GM12891 (cell line): ENCODE measurements around the gene CELF2.
"Not testable (repeated sequence)": the region's sequence is repeated elsewhere in the genome, so short reads cannot be mapped to it uniquely, and the experiment has no call there.

Experiments
- DNase-seq: peaks from one replicate; pipeline ENCODE4 v3.0.0; 2011; ENCODE audit warnings: low spot score; ENCODE audit not compliant: insufficient read length
- FAIRE-seq: peaks from 2 replicates; lab custom pipeline; 2011; peaks lifted over from hg19 to GRCh38; lab: Jason Lieb, UNC
- PAX5 ChIP-seq: IDR thresholded peaks from 2 replicates; pipeline ENCODE4 v1.6.1; 2011; ENCODE audit warnings: low read length, moderate library complexity, mild to moderate bottlenecking; ENCODE audit not compliant: insufficient read depth, severe bottlenecking
- POLR2A ChIP-seq: IDR thresholded peaks from 2 replicates; pipeline ENCODE4 v1.6.1; 2011; ENCODE audit warnings: low read depth, low read length, control low read depth
- POLR2AphosphoS5 ChIP-seq: IDR thresholded peaks from 2 replicates; pipeline ENCODE4 v1.6.1; 2011; ENCODE audit warnings: low read depth, low read length, control low read depth
- POU2F2 ChIP-seq: IDR thresholded peaks from 2 replicates; pipeline ENCODE4 v1.6.1; 2011; ENCODE audit warnings: low read depth, mild to moderate bottlenecking, control low read depth, low read length, moderate library complexity
- SPI1 ChIP-seq: IDR thresholded peaks from 2 replicates; pipeline ENCODE4 v1.6.1; 2011; ENCODE audit warnings: low read depth, low read length, control low read depth
- TAF1 ChIP-seq: IDR thresholded peaks from 2 replicates; pipeline ENCODE4 v1.6.1; 2011; ENCODE audit warnings: low read depth, low read length, control low read depth

The CELF2 gene

GRCh38 chr10:10989669-10990068, 28.0 kb upstream of the CELF2 start:
- FAIRE-seq (no peak), DNase-seq (no peak)
- TF ChIP-seq POU2F2: no peak

- DNase-seq (no peak), FAIRE-seq (no peak)
- TF ChIP-seq PAX5: no peak
- TF ChIP-seq POLR2AphosphoS5: no peak
- TF ChIP-seq SPI1: no peak
- TF ChIP-seq TAF1: no peak
- no peak for TF ChIP-seq POLR2A
These were observed 26.5 kb upstream of the CELF2 start for GRCh38 chr10:10991144-10991543.

- no peak for TF ChIP-seq SPI1
- TF ChIP-seq POLR2A: no peak
- TF ChIP-seq PAX5: no peak
- TF ChIP-seq POU2F2: no peak
- TF ChIP-seq POLR2AphosphoS5: no peak
- TF ChIP-seq TAF1: no peak
- DNase-seq: no peak
- FAIRE-seq: no peak
These were observed 25.6 kb upstream of the CELF2 start for GRCh38 chr10:10992072-10992471.

- no peak for FAIRE-seq
- TF ChIP-seq POU2F2: no peak
- TF ChIP-seq POLR2A: no peak
- no peak for TF ChIP-seq PAX5
- TF ChIP-seq TAF1: no peak
- no peak for TF ChIP-seq POLR2AphosphoS5
- TF ChIP-seq SPI1: no peak
- DNase-seq: no peak
These were observed 24.5 kb upstream of the CELF2 start for GRCh38 chr10:10992961-10993714.

GRCh38 chr10:10993785-10994184, 23.9 kb upstream of the CELF2 start:
- FAIRE-seq (no peak), DNase-seq (no peak)
- no peak for TF ChIP-seq POU2F2
- no peak for TF ChIP-seq PAX5
- TF ChIP-seq POLR2A: no peak
- no peak for TF ChIP-seq TAF1
- TF ChIP-seq SPI1: no peak
- no peak for TF ChIP-seq POLR2AphosphoS5

GRCh38 chr10:10994360-10994759, 23.3 kb upstream of the CELF2 start:
- TF ChIP-seq POLR2A (no peak), PAX5 (no peak), SPI1 (no peak), POLR2AphosphoS5 (no peak), POU2F2 (no peak), TAF1 (no peak)
- FAIRE-seq (no peak), DNase-seq (no peak)

GRCh38 chr10:10995120-10995519, 22.6 kb upstream of the CELF2 start:
- TF ChIP-seq SPI1 (no peak), POLR2AphosphoS5 (no peak), POLR2A (no peak), TAF1 (no peak), PAX5 (no peak), POU2F2 (no peak)
- no peak for DNase-seq
- FAIRE-seq: no peak

GRCh38 chr10:10996966-10997620, 20.6 kb upstream of the CELF2 start:
- no peak for FAIRE-seq
- no peak for TF ChIP-seq SPI1
- no peak for TF ChIP-seq POLR2AphosphoS5
- no peak for TF ChIP-seq POU2F2
- TF ChIP-seq PAX5: no peak
- TF ChIP-seq TAF1: no peak
- TF ChIP-seq POLR2A: no peak
- DNase-seq: no peak

GRCh38 chr10:10999501-10999900, 18.2 kb upstream of the CELF2 start:
- DNase-seq: not testable (repeated sequence)
- peak; percentile 5 for FAIRE-seq

GRCh38 chr10:11002485-11002884, 15.2 kb upstream of the CELF2 start:
- no peak for FAIRE-seq
- TF ChIP-seq SPI1: no peak
- no peak for TF ChIP-seq POU2F2
- no peak for TF ChIP-seq POLR2AphosphoS5
- TF ChIP-seq TAF1: no peak
- no peak for TF ChIP-seq POLR2A
- no peak for TF ChIP-seq PAX5
- DNase-seq: no peak

- FAIRE-seq (no peak), DNase-seq (no peak)
- TF ChIP-seq POLR2A (no peak), SPI1 (no peak), PAX5 (no peak), POLR2AphosphoS5 (no peak), TAF1 (no peak), POU2F2 (no peak)
These were observed 14.8 kb upstream of the CELF2 start for GRCh38 chr10:11002916-11003315.
